ENCODE data around the gene DOCK10. TPM values are rescaled to one million over a fixed set of nuclear protein-coding genes. Genes with fewer than 3 reads are reported as not detected.

DOCK10 gene
- total RNA-seq, 4 donors from 2014 or later: 8.3 to 47.4 (median 18.3) TPM

- no peak for TF ChIP-seq CTCF (IDR thresholded peaks at IDR 0.05; ENCODE audit: low read depth)
Measured at GRCh38 chr2:224946895-224947294, 95.4 kb downstream of the DOCK10 start.

GRCh38 chr2:224944707-224945547 is 97.3 kb downstream of the DOCK10 start:
- no peak for TF ChIP-seq CTCF (IDR thresholded peaks at IDR 0.05; ENCODE audit: low read depth)

GRCh38 chr2:224941960-224942359 is 100.3 kb downstream of the DOCK10 start:
- no peak for TF ChIP-seq CTCF (IDR thresholded peaks at IDR 0.05; ENCODE audit: low read depth)

GRCh38 chr2:224940618-224941017 is 101.7 kb downstream of the DOCK10 start:
- TF ChIP-seq CTCF (IDR thresholded peaks at IDR 0.05; ENCODE audit: low read depth): no peak

- TF ChIP-seq CTCF (IDR thresholded peaks at IDR 0.05; ENCODE audit: low read depth): no peak
Measured at GRCh38 chr2:224938651-224939182, 103.6 kb downstream of the DOCK10 start.

- TF ChIP-seq CTCF (IDR thresholded peaks at IDR 0.05; ENCODE audit: low read depth): no peak
Measured at GRCh38 chr2:224937887-224938286, 104.4 kb downstream of the DOCK10 start.

- no peak for TF ChIP-seq CTCF (IDR thresholded peaks at IDR 0.05; ENCODE audit: low read depth)
Measured at GRCh38 chr2:224934526-224935188, 107.6 kb downstream of the DOCK10 start.
